GM21576 (cell line): ENCODE data around the gene COX10.

ENCODE experiments used
- ATAC-seq: cut with Tn5 transposase; IDR thresholded peaks from one replicate; pipeline ENCODE4 v1.9.1; 2021; ENCODE audit warnings: mild to moderate bottlenecking, moderate library complexity; ENCODE audit not compliant: unreplicated experiment

The COX10 gene

DNA sequence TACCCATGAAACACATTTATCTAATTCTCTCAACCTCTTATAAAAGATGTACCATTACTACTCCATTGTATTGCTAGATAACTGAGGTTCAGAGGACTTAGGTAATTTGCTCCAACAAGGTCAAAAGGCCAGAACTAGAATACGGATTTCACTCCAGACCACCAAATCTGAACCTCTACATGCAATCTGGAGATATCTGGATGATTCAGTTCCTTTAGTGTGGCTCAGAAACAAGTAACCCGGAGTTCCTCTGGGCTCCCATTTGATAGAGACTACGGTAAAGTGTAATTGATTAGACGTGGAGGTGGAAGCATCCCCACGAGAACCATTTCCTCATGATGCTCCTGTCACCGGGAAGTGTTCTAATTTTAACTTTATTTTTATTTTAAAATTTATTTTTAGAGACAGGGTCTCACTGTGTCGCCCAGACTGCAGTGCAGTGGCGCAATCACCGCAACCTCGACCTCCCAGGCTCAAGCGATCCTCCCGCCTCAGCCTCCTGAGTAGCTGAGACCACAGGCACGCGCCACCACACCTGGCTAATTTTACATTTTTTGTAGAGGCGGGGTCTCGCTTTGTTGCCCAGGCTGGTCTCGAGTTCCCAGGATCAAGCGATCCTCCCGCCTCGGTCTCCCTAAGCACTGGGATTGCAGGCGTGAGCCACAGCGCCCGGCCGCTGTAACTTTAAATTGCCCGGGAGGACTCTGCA, 608 bp upstream of the COX10 start:
- ATAC-seq, result peak; percentile 17

DNA sequence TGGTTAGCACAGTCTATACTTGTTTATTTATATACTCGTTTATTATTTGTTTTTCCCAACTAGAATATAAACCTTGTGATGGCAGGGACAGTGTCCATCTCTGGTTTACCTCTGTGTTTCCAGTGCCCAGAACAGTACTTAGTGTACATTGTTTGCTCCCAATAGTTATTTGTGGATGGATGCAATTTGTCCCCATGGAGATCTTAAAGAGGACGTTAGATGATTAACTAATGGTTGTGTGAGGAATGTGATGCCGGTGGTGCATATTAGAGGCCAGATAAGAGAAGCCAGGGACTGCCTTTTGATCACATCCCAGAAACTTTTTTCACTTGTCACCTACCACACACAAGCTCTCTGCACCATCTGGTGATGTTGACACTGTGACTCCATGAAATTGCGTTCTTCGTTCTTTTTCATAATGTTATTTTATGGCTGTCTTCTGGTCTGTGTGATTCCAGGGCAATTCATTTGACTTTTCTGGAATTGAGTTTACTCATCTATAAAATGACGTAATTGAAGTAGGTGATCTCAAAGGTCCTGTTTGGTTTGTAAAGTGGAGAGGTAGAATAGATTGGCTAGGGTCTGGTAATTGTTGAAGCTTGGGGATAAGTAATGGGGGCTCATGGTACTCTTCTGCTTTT, 1.2 kb downstream of the COX10 start:
- ATAC-seq, result no peak

DNA sequence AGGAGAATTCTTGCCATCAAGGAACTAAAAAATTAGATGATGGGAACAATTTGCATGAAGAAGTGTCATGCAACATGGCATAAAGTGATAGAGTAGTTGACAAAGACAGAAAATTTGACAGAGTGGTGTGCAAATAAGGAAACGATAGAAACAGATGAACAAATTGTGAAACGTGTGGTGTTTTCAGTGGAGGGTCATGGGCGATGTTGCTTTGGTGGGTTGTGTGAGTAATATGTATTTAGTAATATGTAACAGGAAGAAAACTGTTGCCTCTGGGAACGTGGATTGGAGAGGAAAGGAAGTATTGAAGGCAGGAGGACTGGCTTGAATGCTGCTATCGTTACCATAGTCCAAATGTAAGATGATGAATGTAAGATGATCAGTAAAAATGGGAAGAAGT, 3.6 kb downstream of the COX10 start:
- ATAC-seq, result no peak

GRCh38 chr17:14078027-14078426, 8.7 kb downstream of the COX10 start:
- ATAC-seq, result no peak

- ATAC-seq, result no peak
Measured at GRCh38 chr17:14080847-14081251, 11.5 kb downstream of the COX10 start.

GRCh38 chr17:14082848-14083247, 13.5 kb downstream of the COX10 start:
- ATAC-seq, result no peak

- ATAC-seq, result no peak
Measured at GRCh38 chr17:14084955-14085354, 15.7 kb downstream of the COX10 start.

- no peak for ATAC-seq
Measured at GRCh38 chr17:14086189-14086588, 16.9 kb downstream of the COX10 start.

- ATAC-seq, result no peak
Measured at GRCh38 chr17:14089179-14089578, 19.9 kb downstream of the COX10 start.

- ATAC-seq, result no peak
Measured at GRCh38 chr17:14091367-14091766, 22.1 kb downstream of the COX10 start.

GRCh38 chr17:14092808-14093207, 23.5 kb downstream of the COX10 start:
- ATAC-seq, result no peak

- no peak for ATAC-seq
Measured at GRCh38 chr17:14094676-14095601, 25.6 kb downstream of the COX10 start.

GRCh38 chr17:14095631-14096030, 26.3 kb downstream of the COX10 start:
- ATAC-seq, result no peak

DNA sequence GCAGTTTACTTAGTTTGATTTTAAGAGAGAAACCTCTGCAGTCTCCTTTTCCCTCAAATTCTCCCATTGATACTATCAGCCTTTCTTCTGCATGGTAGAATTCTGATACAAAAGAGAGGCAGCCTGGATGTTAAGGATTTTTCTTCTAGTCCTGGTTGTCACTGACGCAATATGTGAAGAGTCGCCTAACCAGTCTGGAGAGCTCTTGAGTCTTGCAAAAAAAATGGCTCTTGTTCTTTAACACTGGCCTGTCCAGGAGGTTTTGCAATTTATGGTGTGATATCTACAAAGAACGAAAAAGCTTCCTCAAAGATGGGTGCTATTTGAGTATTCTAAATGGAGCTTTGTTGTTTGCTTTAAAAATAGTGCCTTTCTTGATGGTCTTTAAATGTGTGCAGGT, 28.9 kb downstream of the COX10 start:
- no peak for ATAC-seq

DNA sequence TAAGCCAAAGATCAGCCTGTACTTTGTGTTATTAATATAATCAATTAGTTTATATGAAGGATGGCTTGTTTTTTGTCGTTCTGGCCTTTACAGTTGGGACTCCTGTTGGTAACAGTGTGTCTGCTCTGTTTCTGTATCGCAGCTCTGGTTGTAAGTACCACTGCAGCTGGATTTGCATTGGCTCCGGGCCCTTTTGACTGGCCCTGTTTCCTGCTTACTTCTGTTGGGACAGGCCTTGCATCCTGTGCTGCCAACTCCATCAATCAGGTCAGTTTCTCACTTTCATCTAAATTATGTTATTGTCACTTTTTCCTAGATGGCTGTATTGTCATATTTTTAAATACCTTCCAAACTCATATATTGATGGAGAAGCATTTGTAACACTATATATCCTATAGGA, 32.7 kb downstream of the COX10 start:
- no peak for ATAC-seq

DNA sequence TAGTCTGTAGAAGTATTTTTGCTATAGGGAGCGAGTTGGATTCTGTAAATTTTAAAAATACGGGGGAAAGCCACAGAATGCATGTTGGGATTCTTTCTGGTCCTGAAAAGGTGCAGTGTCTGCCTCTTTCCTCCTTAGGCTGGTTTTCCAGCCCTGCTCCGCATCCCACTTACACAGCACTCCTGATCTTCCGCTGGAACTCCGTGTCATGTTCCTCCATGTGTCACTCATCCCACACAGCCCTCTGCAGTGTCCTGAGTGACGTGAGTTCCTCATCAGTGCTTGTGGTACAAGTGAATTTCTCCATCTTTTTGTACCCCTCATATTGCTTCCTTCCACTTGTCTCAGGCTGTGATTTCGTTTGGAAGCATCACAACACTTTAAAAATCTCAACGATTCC, 34.5 kb downstream of the COX10 start:
- no peak for ATAC-seq

DNA sequence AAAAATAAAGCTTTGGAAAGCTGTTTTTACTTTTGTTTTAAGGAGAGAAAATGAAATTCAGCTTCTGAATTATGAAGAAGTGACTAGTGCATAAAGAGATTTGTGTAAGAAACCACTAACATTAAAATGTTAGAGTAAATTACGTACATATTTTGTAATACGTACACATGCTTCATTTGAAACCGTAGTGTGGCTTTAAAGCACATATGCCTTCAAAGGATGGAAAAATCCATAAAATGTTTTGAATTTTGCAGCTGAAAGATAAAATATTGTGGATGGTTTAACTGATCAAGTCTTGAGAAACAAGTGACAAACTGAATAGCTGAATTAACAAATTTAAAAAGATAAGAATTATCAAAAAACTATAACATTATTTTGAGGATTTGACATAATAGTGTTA, 35.4 kb downstream of the COX10 start:
- ATAC-seq, result no peak

DNA sequence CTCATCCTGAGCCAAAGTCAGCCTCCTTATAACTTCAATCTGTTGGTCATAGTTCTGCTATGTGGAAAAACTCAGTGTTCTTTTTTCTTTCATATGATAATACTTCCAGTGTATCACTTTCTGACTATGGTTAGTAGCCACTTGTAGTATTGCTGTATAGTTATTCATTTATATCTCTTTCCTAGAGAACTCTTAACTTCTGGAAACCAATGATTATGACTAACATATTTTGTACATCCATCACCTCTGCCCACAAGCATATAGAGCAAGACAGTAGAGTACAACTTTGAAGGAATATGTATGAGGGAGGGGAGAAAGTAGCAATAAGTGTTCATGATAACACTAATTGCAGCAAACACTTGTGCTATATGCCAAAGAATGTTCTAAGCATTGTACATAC, 38.6 kb downstream of the COX10 start:
- no peak for ATAC-seq

GRCh38 chr17:14112407-14112806, 43.1 kb downstream of the COX10 start:
- ATAC-seq, result no peak

GRCh38 chr17:14113137-14113536, 43.8 kb downstream of the COX10 start:
- ATAC-seq, result no peak

DNA sequence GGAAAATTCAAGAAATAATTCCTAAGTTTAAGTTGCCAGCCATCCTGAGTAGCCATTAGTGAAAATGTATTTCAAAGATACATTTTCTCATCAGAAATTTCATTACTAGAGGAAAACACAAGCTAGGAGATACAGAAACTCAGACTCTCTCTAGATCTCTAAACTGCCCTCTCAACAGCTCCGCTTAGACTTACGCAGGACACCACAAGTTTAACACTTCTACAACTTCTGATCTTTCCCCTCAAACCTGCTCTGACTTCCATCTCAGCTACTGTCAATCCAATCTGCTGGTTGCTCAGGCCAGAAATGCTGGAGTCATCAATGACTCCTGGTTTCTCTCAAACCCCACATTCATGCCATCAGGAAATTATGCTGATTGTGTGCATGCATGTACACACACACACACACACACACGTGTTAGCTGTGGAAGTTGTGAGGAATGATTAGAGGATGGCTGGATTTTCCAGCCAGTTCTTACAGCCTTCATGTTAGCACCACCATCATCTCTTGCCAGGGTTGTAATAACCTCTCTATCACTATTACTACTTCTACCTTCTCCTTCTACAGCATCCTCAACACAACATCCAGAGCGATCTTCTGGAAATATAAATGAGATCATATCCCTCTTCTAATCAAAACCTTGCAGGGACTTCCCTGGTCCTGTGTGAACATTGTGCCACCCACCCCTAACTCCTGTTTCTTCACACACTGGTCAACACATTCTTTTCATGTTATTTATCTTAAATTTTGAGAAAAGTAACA, 47.1 kb downstream of the COX10 start:
- ATAC-seq, result no peak
